ENCODE data around the gene ANTXRL.
"Not testable (repeated sequence)": the region's sequence is repeated elsewhere in the genome, so short reads cannot be mapped to it uniquely, and the experiment has no call there.

Gene ANTXRL

GRCh38 chr10:46294641-46295220 lies 7.9 kb downstream of the ANTXRL start:
- no peak for DNase-seq (ENCODE audit: low read depth in 2 of 3, low spot score in 1 of 3)

- DNase-seq (ENCODE audit: low read depth in 2 of 3, low spot score in 1 of 3), result not testable (repeated sequence)
These were observed 8.7 kb downstream of the ANTXRL start for GRCh38 chr10:46295350-46296010.

- not testable (repeated sequence) for DNase-seq (ENCODE audit: low read depth in 2 of 3, low spot score in 1 of 3)
These were observed 9.3 kb downstream of the ANTXRL start for GRCh38 chr10:46296086-46296485.

GRCh38 chr10:46296641-46297141 lies 9.9 kb downstream of the ANTXRL start:
- DNase-seq (ENCODE audit: low read depth in 2 of 3, low spot score in 1 of 3), result no peak

GRCh38 chr10:46297406-46298204 lies 10.8 kb downstream of the ANTXRL start:
- no peak for DNase-seq (ENCODE audit: low read depth in 2 of 3, low spot score in 1 of 3)

- DNase-seq (ENCODE audit: low read depth in 2 of 3, low spot score in 1 of 3), result no peak
These were observed 11.9 kb downstream of the ANTXRL start for GRCh38 chr10:46298477-46299285.

- DNase-seq (ENCODE audit: low read depth in 2 of 3, low spot score in 1 of 3), result no peak
These were observed 12.4 kb downstream of the ANTXRL start for GRCh38 chr10:46299286-46299535.

GRCh38 chr10:46299536-46300369 lies 13.0 kb downstream of the ANTXRL start:
- no peak for DNase-seq (ENCODE audit: low read depth in 2 of 3, low spot score in 1 of 3)

GRCh38 chr10:46300370-46300711 lies 13.5 kb downstream of the ANTXRL start:
- not testable (repeated sequence) for DNase-seq (ENCODE audit: low read depth in 2 of 3, low spot score in 1 of 3)

GRCh38 chr10:46301056-46301645 lies 14.4 kb downstream of the ANTXRL start:
- DNase-seq (ENCODE audit: low read depth in 2 of 3, low spot score in 1 of 3), result no peak

GRCh38 chr10:46301721-46302479 lies 15.1 kb downstream of the ANTXRL start:
- DNase-seq (ENCODE audit: low read depth in 2 of 3, low spot score in 1 of 3), result no peak

GRCh38 chr10:46302765-46303352 lies 16.1 kb downstream of the ANTXRL start:
- DNase-seq (ENCODE audit: low read depth in 2 of 3, low spot score in 1 of 3), result not testable (repeated sequence)

GRCh38 chr10:46304062-46304461 lies 17.3 kb downstream of the ANTXRL start:
- DNase-seq (ENCODE audit: low read depth in 2 of 3, low spot score in 1 of 3), result no peak

- not testable (repeated sequence) for DNase-seq (ENCODE audit: low read depth in 2 of 3, low spot score in 1 of 3)
These were observed 17.9 kb downstream of the ANTXRL start for GRCh38 chr10:46304671-46305070.

GRCh38 chr10:46305079-46305818 lies 18.5 kb downstream of the ANTXRL start:
- no peak for DNase-seq (ENCODE audit: low read depth in 2 of 3, low spot score in 1 of 3)

GRCh38 chr10:46305986-46306385 lies 19.2 kb downstream of the ANTXRL start:
- no peak for DNase-seq (ENCODE audit: low read depth in 2 of 3, low spot score in 1 of 3)

- no peak for DNase-seq (ENCODE audit: low read depth in 2 of 3, low spot score in 1 of 3)
These were observed 19.9 kb downstream of the ANTXRL start for GRCh38 chr10:46306516-46307184.

Data from stimulated activated CD4-positive, alpha-beta T cell treated with anti-CD3 and anti-CD28 coated beads, Interleukin-12 subunit alpha, Interleukin-12 subunit beta, amount 100 ng/mL, for 48 hours (primary cell).